Astrocyte of the spinal cord (primary cell): ENCODE measurements around the gene ADARB1.

Source experiments
- DNase-seq: peaks from one replicate; pipeline ENCODE4 v3.0.0; 2011; ENCODE audit warnings: low read depth, low spot score
- H3K4me3 ChIP-seq: 2 replicates; pipeline ENCODE4 v1.5.1; 2011; ENCODE audit warnings: low read depth, mild to moderate bottlenecking, low read length, moderate library complexity
- in situ Hi-C: cut with HindIII; loops from 2 replicates; pipeline ENCODE4 v1.10.0; 2017; ENCODE audit warnings: low sequenced_read_pairs
- TF ChIP-seq, protein P1 (sequence below): IDR thresholded peaks from 2 replicates; pipeline ENCODE4 v1.5.1; 2012; ENCODE audit warnings: low read depth, mild to moderate bottlenecking, low read length, inconsistent platforms

The ADARB1 gene

DNA sequence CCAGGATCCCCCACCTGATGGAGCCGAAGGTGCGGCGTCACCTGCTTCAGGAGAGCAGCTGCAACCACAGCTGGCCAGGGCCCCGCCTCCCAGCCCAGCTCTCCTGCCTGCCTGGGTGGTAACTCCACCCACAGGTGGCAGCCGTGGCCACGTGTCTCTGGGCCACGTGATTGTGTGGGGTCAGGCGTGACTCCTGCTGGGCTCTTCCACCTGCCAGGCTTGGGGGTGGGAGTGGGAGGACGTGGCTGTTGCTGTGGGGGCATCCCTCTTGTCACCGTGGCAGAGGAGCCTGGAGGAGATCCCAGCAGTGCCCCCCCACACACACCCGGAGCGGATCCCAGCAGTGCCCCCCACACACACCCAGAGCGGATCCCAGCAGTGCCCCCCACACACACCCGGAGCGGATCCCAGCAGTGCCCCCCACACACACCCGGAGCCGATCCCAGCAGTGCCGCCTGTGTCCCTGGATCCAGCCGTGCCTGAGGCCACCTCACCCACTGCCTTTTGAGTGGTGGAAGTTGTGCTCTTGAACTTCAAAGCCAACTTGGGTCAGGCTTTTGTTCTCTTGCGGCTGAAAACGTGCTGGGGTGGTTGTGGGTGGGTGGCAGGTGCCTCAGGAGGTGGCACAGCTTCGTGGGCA lies 181.1 kb downstream of the ADARB1 start:
- DNase-seq, result no peak
- no peak overlapping the region for H3K4me3 ChIP-seq
- in situ Hi-C loops, result no loop called here
- TF ChIP-seq, protein P1, sequence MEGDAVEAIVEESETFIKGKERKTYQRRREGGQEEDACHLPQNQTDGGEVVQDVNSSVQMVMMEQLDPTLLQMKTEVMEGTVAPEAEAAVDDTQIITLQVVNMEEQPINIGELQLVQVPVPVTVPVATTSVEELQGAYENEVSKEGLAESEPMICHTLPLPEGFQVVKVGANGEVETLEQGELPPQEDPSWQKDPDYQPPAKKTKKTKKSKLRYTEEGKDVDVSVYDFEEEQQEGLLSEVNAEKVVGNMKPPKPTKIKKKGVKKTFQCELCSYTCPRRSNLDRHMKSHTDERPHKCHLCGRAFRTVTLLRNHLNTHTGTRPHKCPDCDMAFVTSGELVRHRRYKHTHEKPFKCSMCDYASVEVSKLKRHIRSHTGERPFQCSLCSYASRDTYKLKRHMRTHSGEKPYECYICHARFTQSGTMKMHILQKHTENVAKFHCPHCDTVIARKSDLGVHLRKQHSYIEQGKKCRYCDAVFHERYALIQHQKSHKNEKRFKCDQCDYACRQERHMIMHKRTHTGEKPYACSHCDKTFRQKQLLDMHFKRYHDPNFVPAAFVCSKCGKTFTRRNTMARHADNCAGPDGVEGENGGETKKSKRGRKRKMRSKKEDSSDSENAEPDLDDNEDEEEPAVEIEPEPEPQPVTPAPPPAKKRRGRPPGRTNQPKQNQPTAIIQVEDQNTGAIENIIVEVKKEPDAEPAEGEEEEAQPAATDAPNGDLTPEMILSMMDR, result no peak

DNA sequence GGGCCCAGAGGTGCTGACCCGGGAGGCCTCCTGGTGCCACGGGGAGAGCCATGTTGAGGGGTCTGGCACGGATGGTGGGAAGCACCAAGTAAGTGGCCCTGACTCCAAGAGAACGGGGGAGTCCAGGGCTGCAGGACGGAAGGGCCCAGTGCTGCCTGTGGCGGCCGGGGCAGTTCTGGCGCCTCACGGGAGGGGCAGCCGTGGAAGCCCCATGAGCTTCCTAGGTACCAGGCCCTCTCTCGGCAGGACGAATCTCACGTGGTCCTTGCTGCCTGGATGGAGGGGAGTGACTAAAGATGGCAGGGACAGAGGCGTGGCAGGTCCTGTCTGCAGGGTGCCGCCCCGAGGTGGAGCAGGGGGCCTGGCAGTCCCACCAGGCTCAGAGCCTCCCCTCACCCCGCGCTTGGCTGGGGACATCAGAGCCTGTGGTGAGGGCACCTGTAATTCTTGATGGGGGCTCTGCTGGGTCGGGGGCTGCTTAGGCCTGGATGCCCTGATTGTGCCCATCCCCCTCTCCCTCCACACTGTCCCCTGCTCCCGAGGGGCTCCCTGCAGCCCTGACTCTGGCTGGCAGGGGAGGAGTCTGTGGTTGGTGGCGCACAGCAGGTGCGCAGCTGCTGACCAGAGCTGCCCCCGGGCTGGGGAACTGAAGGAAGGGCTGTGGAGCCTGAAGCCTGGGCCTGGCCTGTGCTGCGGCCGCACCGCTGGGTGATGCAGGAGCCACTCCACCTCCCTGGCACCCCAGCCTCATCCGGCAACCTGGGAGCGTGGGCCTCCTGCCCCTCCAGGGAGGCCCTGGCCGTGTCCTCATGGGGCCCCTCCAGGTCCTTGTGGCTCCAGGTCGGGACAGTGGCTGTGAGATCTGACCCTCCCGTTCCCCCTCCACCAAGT lies 181.9 kb downstream of the ADARB1 start:
- TF ChIP-seq, protein P1, result no peak
- DNase-seq, result no peak
- H3K4me3 ChIP-seq, result no peak overlapping the region
- in situ Hi-C loops, result no loop called here

GRCh38 chr21:45256912-45257672 lies 182.7 kb downstream of the ADARB1 start:
- DNase-seq, result no peak
- in situ Hi-C loops, result no loop called here
- H3K4me3 ChIP-seq, result no peak overlapping the region
- TF ChIP-seq, protein P1, result no peak

GRCh38 chr21:45257673-45258341 lies 183.4 kb downstream of the ADARB1 start:
- in situ Hi-C loops, result no loop called here
- DNase-seq, result no peak
- TF ChIP-seq, protein P1, result no peak

DNA sequence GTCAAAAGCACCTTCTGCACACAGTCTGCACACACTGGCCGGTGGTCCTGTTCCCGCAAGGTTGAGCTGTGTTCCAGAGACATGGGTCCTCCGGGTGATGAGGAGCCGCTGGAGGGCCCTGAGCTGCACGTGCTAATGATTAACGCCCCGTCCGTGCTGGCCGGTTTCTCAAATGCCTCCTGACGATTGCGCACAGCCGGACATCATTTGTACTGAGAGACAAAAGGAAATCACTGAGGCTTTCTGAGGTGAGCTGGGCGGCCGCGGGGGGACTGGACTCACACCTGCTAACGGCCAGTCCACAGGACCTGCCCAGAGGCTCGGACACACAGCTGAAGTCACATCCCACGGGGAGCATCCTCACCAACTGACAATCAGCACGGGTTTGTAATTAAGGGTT lies 184.1 kb downstream of the ADARB1 start:
- DNase-seq, result no peak
- in situ Hi-C loops, result no loop called here
- no peak overlapping the region for H3K4me3 ChIP-seq
- TF ChIP-seq, protein P1, result no peak

More at GRCh38 chr21:45257673-45258341, 183.4 kb downstream of the ADARB1 start:
- no peak overlapping the region for H3K4me3 ChIP-seq

DNA sequence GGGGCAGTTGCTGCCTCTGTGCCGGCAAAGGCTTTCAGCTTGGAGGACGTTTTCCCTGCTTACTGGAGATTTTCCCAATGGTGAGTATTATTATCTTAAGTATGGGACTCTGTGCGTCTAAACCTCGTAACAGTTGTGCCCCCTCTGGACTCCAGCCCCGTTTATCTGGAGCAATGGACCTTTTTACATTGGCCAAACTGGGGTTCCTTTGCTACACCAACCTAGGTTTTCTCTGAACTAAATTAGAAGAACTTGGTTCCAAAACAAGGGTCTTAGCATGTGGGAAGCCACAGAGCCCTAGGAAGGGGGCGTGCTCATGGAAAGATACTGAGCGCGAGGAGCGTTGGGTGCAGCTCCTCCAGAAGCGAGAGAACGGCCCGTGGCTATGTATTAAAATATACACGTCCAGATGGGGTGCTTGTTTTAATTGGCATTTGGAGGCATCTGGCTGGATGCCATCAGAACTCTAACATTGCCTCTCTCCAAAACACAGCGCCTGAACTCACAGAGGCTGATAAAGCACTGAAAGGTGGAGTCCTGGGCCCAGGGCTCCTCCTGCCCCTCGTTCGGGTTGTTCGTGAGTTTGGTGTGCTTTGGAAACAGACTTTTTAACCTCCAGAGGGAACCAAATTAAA lies 184.9 kb downstream of the ADARB1 start:
- in situ Hi-C loops, result no loop called here
- no peak overlapping the region for H3K4me3 ChIP-seq
- no peak for DNase-seq
- TF ChIP-seq, protein P1, result no peak
